BLaER1 (cell line): Measurements from ENCODE around the gene SLC6A5.

Source experiments
- H3K27ac ChIP-seq: shearing (Covaris generic); formaldehyde crosslinking; 2 replicates; pipeline ENCODE4 v1.8.1; 2022
- H3K27me3 ChIP-seq: shearing (Covaris generic); formaldehyde crosslinking; 2 replicates; pipeline ENCODE4 v1.8.1; 2022
- H3K36me3 ChIP-seq: shearing (Covaris generic); formaldehyde crosslinking; 2 replicates; pipeline ENCODE4 v1.8.1; 2022
- H3K4me1 ChIP-seq: shearing (Covaris generic); formaldehyde crosslinking; 2 replicates; pipeline ENCODE4 v1.8.1; 2022
- H3K4me2 ChIP-seq: shearing (Covaris generic); formaldehyde crosslinking; 2 replicates; pipeline ENCODE4 v1.8.1; 2022
- H3K4me3 ChIP-seq: shearing (Covaris generic); formaldehyde crosslinking; 2 replicates; pipeline ENCODE4 v1.8.1; 2022
- H3K9ac ChIP-seq: shearing (Covaris generic); formaldehyde crosslinking; 2 replicates; pipeline ENCODE4 v1.8.1; 2022
- H3K9me3 ChIP-seq: shearing (Covaris generic); formaldehyde crosslinking; 2 replicates; pipeline ENCODE4 v1.8.1; 2022
- H4K20me1 ChIP-seq: shearing (Covaris generic); formaldehyde crosslinking; 2 replicates; pipeline ENCODE4 v1.8.1; 2022
- Cebpa-rat ChIP-seq: shearing (Covaris generic); IDR thresholded peaks from 2 replicates; pipeline ENCODE4 v1.8.1; 2022

Gene SLC6A5

GRCh38 chr11:20661850-20662249, 62.4 kb downstream of the SLC6A5 start:
- Histone ChIP-seq H3K4me1 (peaks cover 41% of the 10 kb centered on the region), H3K36me3 (no peaks in the 10 kb centered on the region), H4K20me1 (no peaks in the 10 kb centered on the region), H3K4me2 (peak overlapping the region; percentile 58), H3K9me3 (peaks cover 10% of the 10 kb centered on the region), H3K4me3 (no peak overlapping the region), H3K9ac (no peak overlapping the region), H3K27ac (no peak overlapping the region), H3K27me3 (no peaks in the 10 kb centered on the region)
- no peak for TF ChIP-seq Cebpa-rat

- Histone ChIP-seq H3K36me3 (no peaks in the 10 kb centered on the region), H3K4me2 (peak overlapping the region; percentile 98), H3K9me3 (0 out of 2 replicates have a peak, but pooled peaks cover 8% of the 10 kb centered on the region), H4K20me1 (peaks cover 14% of the 10 kb centered on the region; the same call in 1 of the 2 replicates), H3K9ac (no peak overlapping the region), H3K4me1 (peaks cover 47% of the 10 kb centered on the region), H3K27ac (no peak overlapping the region), H3K27me3 (peaks cover 46% of the 10 kb centered on the region), H3K4me3 (peak overlapping the region; percentile 72)
- TF ChIP-seq Cebpa-rat = no peak
These were observed 68.9 kb downstream of the SLC6A5 start for GRCh38 chr11:20668131-20668809.

- Histone ChIP-seq H3K4me3 (peak within 1 kb of the TSS; percentile 72), H3K9ac (peak within 1 kb of the TSS; percentile 73), H3K36me3 (no peaks in the 10 kb centered on the region), H3K27me3 (peaks cover 46% of the 10 kb centered on the region), H3K27ac (no peak within 1 kb of the TSS), H3K4me2 (peak within 1 kb of the TSS; percentile 98), H3K9me3 (0 out of 2 replicates have a peak, but pooled peaks cover 8% of the 10 kb centered on the region), H3K4me1 (peaks cover 47% of the 10 kb centered on the region), H4K20me1 (peaks cover 14% of the 10 kb centered on the region; the same call in 1 of the 2 replicates)
- no peak for TF ChIP-seq Cebpa-rat
These were observed 69.7 kb downstream of the SLC6A5 start, which contains the start of gene NELL1 for GRCh38 chr11:20668844-20669819. NELL1 (plus strand) TSS chr11:20669586.

DNA sequence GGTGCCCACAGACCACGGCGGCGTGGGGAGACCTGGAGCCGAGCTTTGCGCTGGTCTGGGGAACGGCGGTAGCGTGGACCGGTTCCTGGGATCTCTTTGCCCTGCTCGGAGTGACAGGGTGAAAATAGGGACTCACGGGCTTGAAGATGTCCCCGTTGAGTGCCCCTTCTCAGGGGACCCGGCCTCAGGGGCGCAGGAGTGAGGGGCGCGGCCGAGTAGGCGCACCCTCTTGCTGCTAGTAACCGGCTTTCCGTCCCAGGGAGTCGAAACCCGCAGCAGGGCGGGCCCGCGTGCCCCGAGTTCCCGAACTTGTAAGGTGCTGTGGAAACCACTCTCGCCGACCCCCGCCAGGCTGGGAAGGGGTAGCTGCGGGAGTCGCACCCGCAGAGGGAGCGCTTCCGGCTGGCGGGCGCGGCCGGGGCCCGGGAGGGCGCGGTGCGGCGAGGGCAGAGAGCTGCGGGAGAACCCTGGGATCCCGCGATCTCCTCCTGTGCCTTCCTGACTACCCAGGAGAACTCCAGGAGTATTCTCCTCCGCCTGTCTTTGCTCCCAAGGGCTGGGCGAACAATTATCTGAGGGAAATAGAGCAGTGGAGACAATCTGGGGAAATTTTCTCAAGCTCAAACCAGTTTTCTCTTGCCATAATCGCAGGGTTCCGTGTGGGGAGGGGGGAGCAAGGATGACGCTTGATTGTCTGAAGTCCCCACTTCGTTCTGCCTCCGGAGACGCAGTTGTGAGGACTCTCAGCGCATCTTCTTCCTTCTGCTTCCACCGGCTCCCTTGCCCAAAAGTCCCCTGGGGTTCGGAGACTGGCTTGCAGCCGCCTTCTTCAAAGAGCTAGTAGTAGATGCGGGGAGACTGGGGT, 70.6 kb downstream of the SLC6A5 start:
- peak overlapping the region; percentile 72 for H3K4me3 ChIP-seq
- H3K9ac ChIP-seq = peak overlapping the region; percentile 63
- H3K36me3 ChIP-seq = 0 out of 2 replicates have a peak, but pooled peaks cover under 1% of the 10 kb centered on the region
- peaks cover 47% of the 10 kb centered on the region for H3K4me1 ChIP-seq
- H3K27ac ChIP-seq = no peak overlapping the region
- H3K4me2 ChIP-seq = peak overlapping the region; percentile 98
- peaks cover 46% of the 10 kb centered on the region for H3K27me3 ChIP-seq
- H3K9me3 ChIP-seq = 0 out of 2 replicates have a peak, but pooled peaks cover 8% of the 10 kb centered on the region
- TF ChIP-seq Cebpa-rat = no peak
- H4K20me1 ChIP-seq = peaks cover 14% of the 10 kb centered on the region; the same call in 1 of the 2 replicates

DNA sequence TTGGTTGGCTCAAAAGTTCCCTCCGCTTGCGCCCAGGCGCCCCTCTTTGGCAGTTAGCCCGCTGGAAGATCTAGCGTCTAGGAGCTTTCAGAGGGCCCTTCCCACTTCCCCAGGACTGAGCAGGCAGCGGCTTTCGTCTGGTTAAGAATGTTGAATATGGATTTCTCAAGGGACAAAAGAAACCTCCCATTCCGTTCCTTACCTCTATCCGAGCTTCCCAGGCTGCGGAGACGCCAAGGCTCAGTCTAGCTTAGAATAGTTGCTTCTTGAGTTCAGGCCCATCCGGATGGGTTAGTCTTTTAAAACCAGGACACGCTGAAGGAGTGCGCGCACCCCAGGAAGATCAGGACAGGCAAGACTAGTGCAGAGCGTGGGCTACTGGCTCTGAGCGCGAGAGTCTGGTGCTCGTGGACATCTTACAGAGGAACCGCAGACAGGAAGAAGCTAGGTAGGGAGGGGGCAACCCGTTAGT, 71.6 kb downstream of the SLC6A5 start:
- Histone ChIP-seq H3K4me1 (peaks cover 47% of the 10 kb centered on the region), H3K4me2 (peak overlapping the region; percentile 98), H3K9ac (no peak overlapping the region; the same call in 1 of the 2 replicates), H3K4me3 (peak overlapping the region; percentile 72), H3K27ac (no peak overlapping the region), H3K27me3 (peaks cover 46% of the 10 kb centered on the region), H3K36me3 (0 out of 2 replicates have a peak, but pooled peaks cover 5% of the 10 kb centered on the region), H3K9me3 (0 out of 2 replicates have a peak, but pooled peaks cover 8% of the 10 kb centered on the region), H4K20me1 (peaks cover 14% of the 10 kb centered on the region; the same call in 1 of the 2 replicates)
- no peak for TF ChIP-seq Cebpa-rat

GRCh38 chr11:20671856-20672546, 72.6 kb downstream of the SLC6A5 start:
- H4K20me1 ChIP-seq = peaks cover 14% of the 10 kb centered on the region; the same call in 1 of the 2 replicates
- H3K36me3 ChIP-seq = 0 out of 2 replicates have a peak, but pooled peaks cover 5% of the 10 kb centered on the region
- H3K4me1 ChIP-seq = peaks cover 47% of the 10 kb centered on the region
- no peak for TF ChIP-seq Cebpa-rat
- H3K9me3 ChIP-seq = 0 out of 2 replicates have a peak, but pooled peaks cover 5% of the 10 kb centered on the region
- H3K4me3 ChIP-seq = 0 out of 2 replicates have a peak overlapping the region, but pooled peaks have one; percentile 72
- no peak overlapping the region for H3K9ac ChIP-seq
- H3K27me3 ChIP-seq = peaks cover 46% of the 10 kb centered on the region
- H3K4me2 ChIP-seq = peak overlapping the region; percentile 98
- H3K27ac ChIP-seq = no peak overlapping the region

GRCh38 chr11:20672575-20672974, 73.2 kb downstream of the SLC6A5 start:
- no peak for TF ChIP-seq Cebpa-rat
- no peak overlapping the region for H3K4me3 ChIP-seq
- H3K4me1 ChIP-seq = peaks cover 45% of the 10 kb centered on the region
- H3K27me3 ChIP-seq = peaks cover 43% of the 10 kb centered on the region
- H3K4me2 ChIP-seq = peak overlapping the region; percentile 98; the same call in 1 of the 2 replicates
- H4K20me1 ChIP-seq = peaks cover 14% of the 10 kb centered on the region; the same call in 1 of the 2 replicates
- no peak overlapping the region for H3K9ac ChIP-seq
- H3K36me3 ChIP-seq = 0 out of 2 replicates have a peak, but pooled peaks cover 5% of the 10 kb centered on the region
- H3K9me3 ChIP-seq = no peaks in the 10 kb centered on the region
- H3K27ac ChIP-seq = no peak overlapping the region

- H3K4me3 ChIP-seq = no peak overlapping the region
- H3K27me3 ChIP-seq = peaks cover 2% of the 10 kb centered on the region
- no peaks in the 10 kb centered on the region; the same call in 1 of the 2 replicates for H3K9me3 ChIP-seq
- no peak overlapping the region for H3K27ac ChIP-seq
- no peak overlapping the region for H3K4me2 ChIP-seq
- H4K20me1 ChIP-seq = no peaks in the 10 kb centered on the region
- 0 out of 2 replicates have a peak, but pooled peaks cover 12% of the 10 kb centered on the region for H3K36me3 ChIP-seq
- H3K9ac ChIP-seq = no peak overlapping the region
- TF ChIP-seq Cebpa-rat = no peak
- peaks cover 26% of the 10 kb centered on the region for H3K4me1 ChIP-seq
These were observed 77.2 kb downstream of the SLC6A5 start for GRCh38 chr11:20676658-20677057.
